Activated CD8-positive, alpha-beta memory T cell treated with anti-CD3 and anti-CD28 coated beads, Interleukin-2, amount 50 U/mL, for 4 hours (primary cell): Measurements from ENCODE around the gene NLRC5.
"Not testable (repeated sequence)": the region's sequence is repeated elsewhere in the genome, so short reads cannot be mapped to it uniquely, and the experiment has no call there.

ENCODE experiments used
- DNase-seq: peaks from one replicate; pipeline ENCODE4 v3.0.0-alpha.2; 2020

Gene NLRC5

GRCh38 chr16:57084257-57084770 lies 95.0 kb downstream of the NLRC5 start:
- DNase-seq: peak; percentile 73

GRCh38 chr16:57084996-57085395 lies 95.6 kb downstream of the NLRC5 start:
- no peak for DNase-seq

GRCh38 chr16:57087003-57087402 lies 97.6 kb downstream of the NLRC5 start:
- no peak for DNase-seq

GRCh38 chr16:57089406-57089805 lies 100.0 kb downstream of the NLRC5 start:
- DNase-seq: no peak

GRCh38 chr16:57091200-57091974 lies 102.0 kb downstream of the NLRC5 start:
- no peak for DNase-seq

GRCh38 chr16:57091975-57092785 lies 102.8 kb downstream of the NLRC5 start, which contains the start of gene CPNE2:
Gene CPNE2 (plus strand): TSS chr16:57092583. CDS start chr16:57110743, 18,160 bp downstream.
- DNase-seq: no peak

GRCh38 chr16:57092786-57093411 lies 103.5 kb downstream of the NLRC5 start:
- DNase-seq: peak; percentile 60

DNA sequence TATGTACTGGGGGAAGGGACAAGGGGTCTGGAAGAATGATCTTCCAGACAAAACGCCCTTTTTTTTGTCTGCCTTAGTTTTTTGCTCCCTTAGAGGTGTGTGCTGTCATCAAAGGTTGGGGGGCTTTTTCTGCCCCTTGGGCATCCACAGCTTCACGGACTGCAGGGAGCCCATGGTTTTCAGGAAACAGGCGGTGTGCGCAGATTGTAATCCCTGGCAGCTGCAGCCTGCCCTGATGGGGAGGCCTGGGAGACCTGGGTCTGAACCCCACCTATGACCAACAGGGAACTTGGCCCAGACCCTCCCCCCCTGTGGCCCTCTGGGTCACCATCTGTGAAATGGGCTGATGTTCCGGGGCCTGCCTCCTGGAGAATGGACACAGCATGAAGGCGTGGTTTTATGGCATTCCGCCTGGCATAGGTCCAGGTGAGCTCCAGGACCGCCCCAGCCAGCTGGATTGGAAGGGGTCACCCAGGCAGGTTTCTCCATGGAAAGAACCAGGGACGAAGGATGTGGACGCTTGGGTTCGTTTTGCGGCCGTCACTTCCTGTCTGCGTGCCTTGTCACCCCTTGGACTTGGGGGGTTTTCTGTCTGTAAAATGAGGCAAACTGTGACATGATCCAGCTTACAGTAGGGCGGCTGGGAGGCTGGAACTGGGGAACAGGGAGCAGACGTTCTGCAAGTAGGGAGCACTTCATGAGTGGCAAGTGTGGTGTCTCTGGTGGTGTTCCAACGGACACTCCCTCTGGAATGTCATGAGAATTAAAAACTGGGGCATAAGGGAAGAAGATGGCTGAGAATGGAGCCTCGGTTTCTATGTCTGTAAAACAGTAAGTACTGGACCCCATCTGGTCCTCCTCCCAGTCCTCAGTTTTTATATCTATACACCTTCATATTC lies 104.6 kb downstream of the NLRC5 start:
- no peak for DNase-seq

DNA sequence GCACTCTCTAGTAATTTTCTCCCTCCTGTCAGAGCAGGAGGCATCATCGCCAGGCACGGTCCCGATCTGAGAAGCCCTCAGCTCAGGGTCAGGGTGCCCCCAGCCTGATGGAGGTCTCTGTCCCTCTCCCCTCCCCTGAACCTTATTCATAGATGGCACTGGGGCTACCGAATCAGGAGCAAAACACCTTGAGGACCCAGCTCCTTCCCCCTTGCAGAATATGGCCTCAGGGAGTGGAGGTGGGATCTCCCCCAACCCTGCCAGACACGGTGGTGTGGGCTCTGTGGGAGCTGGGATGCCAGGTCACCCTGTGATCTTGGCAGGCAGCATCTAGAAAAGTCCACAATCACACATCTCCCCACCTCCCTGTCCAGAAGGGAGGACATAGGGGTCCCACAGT lies 105.6 kb downstream of the NLRC5 start:
- no peak for DNase-seq

DNA sequence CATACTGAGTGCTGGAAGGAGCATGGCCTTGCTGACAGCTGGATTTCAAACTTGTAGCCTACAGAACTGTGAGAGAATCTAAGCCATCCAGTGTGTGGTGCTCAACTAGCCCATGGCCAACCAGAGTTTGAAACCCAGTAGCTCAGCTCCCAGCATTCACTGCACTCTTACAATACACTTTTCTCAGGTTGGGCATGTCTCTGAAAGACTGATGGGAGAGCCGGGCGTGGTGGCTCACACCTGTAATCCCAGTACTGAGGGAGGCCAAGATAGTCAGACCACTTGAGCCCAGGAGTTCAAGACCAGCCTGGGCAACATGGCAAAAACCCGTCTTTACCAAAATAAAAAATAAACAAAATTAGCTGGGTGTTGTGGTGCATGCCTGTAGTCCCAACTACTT lies 106.8 kb downstream of the NLRC5 start:
- DNase-seq: no peak

DNA sequence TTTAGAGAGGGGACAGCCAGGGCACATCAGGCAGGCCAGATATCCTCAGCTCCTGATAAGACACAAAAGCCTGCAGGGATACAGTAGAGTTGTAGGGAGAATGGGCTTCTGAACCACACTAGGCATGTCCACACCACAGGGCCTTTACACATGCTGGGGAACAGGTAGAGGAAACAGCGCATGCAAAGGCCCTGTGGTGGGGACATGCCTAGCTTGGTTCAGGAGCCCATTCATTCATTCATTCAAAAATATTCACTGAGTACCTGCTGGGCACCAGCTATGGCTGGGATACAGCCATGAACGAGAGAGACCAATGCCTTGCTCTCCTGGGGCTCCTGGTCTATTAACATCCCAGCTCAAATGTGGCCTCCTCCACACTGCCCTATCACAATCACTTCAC lies 107.4 kb downstream of the NLRC5 start:
- no peak for DNase-seq

DNA sequence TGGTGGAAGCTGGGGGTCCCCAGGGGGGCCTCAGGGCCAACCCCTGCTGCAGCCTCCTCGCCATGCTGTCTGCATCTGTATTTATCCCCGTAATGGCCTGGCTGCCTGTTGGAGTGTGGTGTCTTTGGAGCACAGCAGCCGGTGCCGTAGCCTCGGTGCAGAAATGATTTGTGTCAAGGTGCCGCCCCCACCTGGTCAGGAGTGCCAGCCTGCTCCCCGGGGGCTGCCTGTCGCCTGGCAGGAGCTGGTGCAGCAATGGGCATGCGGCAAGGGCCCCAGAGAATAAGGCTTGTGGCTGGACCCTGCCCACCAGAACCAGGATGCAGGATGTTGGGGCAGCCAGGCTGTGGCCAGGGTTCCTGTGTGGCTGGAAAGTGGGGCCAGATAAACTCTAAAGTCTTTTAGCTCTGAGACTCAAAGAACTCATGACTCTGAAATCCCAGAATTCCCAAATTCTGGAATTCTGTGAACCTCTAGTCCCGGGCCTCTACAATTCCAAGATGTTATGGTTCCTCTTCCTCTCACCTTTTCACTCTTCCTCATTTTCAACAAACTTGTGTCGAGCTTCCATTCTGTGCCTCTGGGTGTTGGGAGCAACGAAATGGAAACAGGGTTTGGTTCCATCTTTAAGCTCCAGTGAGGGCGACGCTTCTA lies 109.0 kb downstream of the NLRC5 start:
- no peak for DNase-seq

DNA sequence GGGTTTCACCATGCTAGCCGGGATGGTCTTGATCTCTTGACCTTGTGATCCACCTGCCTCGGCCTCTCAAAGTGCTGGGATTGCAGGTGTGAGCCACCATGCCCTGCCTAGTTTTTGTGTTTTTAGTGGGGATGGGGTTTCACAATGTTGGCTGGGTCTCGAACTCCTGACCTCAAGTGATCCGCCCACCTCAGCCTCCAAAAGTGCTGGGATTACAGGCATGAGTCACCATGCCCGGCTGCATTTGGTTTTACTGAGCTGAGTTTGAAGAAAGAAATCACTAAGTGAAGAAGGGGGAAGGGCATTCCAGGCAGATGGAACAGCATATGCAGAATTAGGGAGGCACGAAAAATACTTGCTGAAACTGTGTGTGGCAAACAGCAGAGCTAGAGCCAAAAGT lies 110.6 kb downstream of the NLRC5 start:
- not testable (repeated sequence) for DNase-seq

- no peak for DNase-seq
These were observed 111.1 kb downstream of the NLRC5 start for GRCh38 chr16:57100445-57100844.

DNA sequence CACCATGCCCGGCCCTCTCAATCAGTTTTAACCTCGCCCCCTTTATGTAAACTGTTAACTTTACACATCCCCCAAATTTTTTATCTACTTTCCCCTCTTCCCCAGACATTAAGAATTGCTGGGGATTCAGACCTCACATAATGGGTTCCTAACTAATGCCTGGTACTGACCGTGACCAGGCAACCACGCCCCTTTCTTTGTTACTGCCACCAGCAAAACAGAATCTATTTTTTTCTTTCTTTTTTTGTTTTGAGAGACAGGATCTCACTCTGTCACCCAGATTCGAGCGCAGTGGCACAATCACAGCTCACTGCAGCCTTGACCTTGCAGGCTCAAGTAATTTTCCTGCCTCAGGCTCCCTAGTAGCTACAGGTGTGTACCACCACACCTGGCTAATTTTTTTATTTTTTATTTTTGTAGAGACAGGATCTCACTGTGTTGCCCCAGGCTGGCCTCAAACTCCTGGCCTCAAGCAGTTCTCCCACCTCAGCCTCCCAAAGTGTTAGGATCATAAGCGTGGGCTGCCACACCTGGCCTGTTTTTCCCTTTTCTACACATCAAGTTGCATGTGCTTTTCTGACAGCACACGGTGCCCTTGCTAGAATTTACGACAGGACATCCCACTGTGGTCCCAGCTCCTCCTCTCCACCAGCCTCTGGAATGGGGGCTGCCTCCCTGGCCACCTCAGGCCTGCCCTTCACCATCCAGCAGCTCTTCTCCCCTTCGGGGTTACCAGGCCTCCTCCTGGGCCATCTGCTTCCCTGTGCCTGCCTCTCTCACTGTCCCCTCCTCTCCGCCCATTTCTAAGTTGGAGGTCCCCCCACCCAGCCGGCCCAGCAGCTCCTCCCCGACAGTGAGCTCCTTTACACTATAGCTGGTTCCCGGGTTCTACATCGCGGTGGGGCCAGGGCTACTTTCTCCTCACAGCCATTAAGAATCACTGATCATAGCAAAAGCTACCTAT lies 113.8 kb downstream of the NLRC5 start:
- DNase-seq: no peak

DNA sequence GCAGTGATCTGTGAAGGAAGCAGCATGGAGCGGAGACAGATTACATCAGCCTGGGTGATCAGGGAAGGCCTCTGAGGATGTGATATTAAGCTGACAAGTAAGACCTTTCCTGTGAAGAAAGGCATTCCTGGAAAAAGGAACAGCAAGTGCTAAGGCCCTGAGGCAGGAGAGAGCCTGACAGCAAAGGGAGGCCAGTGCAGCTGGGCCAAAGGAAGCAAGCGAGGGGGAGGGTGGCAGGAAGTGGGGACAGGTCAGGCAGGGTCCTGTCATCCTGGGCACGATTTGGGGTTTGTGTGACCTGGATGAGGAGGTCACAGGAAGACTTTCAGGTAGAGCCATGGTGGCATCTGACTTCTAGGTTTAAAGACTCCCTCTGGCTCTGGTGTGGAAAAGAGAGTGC lies 115.3 kb downstream of the NLRC5 start:
- no peak for DNase-seq

GRCh38 chr16:57105184-57105583 lies 115.8 kb downstream of the NLRC5 start:
- no peak for DNase-seq

GRCh38 chr16:57106767-57107166 lies 117.4 kb downstream of the NLRC5 start:
- DNase-seq: no peak

GRCh38 chr16:57107321-57107922 lies 118.1 kb downstream of the NLRC5 start:
- DNase-seq: no peak

DNA sequence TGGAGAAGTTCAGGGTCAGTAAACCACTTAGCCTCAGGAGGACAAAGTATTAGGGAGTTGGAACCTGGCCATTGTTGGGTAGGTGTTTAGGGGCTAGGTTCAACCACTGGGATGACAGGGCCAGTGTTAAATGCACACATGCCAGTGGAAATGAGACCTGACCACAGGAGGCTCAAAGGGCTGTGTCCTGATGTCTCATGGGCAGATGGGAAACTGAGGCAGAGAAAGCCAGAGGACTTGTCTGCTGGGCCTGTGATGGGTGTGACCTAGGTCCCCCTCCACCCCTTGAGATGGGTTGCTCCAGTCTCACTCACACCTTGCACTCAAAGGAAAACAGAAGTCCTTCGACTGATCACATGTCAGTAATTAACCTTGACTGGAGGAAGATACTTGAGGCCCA lies 119.1 kb downstream of the NLRC5 start:
- no peak for DNase-seq
